ENCODE data around the gene MAN2C1.
"Not testable (repeated sequence)": the region's sequence is repeated elsewhere in the genome, so short reads cannot be mapped to it uniquely, and the experiment has no call there.

DNA sequence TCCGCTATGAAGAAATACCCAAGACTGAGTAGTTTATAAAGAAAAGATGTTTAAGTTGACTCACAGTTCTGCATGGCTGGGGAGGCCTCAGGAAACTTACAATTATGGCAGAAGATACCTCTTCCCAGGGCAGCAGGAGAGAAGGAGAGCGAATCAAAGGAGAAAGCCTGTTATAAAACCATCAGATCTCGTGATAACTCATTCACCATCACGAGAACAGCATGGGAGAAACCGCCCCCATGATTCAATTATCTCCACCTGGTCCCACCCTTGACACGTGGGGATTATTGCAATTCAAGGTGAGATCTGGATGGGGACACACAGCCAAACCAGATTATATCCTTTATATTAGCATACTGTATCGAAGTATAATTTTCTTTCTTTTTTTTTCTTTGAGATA, 36.3 kb downstream of the MAN2C1 start:
- TF ChIP-seq EZH2 (IDR thresholded peaks at IDR 0.05; ENCODE audit: insufficient read depth, poor library complexity, severe bottlenecking); EZH2phosphoT487 (IDR thresholded peaks at IDR 0.05; ENCODE audit: insufficient read depth, low read depth): not testable (repeated sequence)

Measured in GM23248 (cell line).